NT2/D1 (cell line): Measurements from ENCODE around the gene GABRB3.

Experiments used
- DNase-seq: peaks from one replicate; pipeline ENCODE4 v3.0.0-alpha.2; 2011; ENCODE audit warnings: low read depth, low spot score
- H3K27me3 ChIP-seq: 2 replicates; pipeline ENCODE4 v1.6.0; 2011; ENCODE audit warnings: mild to moderate bottlenecking; ENCODE audit not compliant: insufficient read length, insufficient read depth
- H3K36me3 ChIP-seq: 2 replicates; pipeline ENCODE4 v1.6.1; 2011; ENCODE audit warnings: mild to moderate bottlenecking, low read length, mixed read lengths; ENCODE audit not compliant: insufficient read depth, insufficient read length
- H3K4me1 ChIP-seq: 2 replicates; pipeline ENCODE4 v1.5.1; 2011; ENCODE audit not compliant: insufficient read depth, insufficient read length
- H3K4me3 ChIP-seq: 2 replicates; pipeline ENCODE4 v1.5.1; 2011; ENCODE audit warnings: low read depth; ENCODE audit not compliant: insufficient read length
- H3K9ac ChIP-seq: 2 replicates; pipeline ENCODE4 v1.6.0; 2011; ENCODE audit warnings: low read depth; ENCODE audit not compliant: insufficient read length
- H3K9me3 ChIP-seq: 2 replicates; pipeline ENCODE4 v1.5.1; 2011; ENCODE audit warnings: mild to moderate bottlenecking, low read length; ENCODE audit not compliant: insufficient read depth
- SUZ12 ChIP-seq: IDR thresholded peaks from 2 replicates; pipeline ENCODE4 v1.6.1; 2011; ENCODE audit not compliant: insufficient read length, insufficient read depth; ENCODE audit errors: extremely low read depth
- YY1 ChIP-seq: IDR thresholded peaks from 2 replicates; pipeline ENCODE4 v1.6.1; 2011; ENCODE audit not compliant: insufficient read length, insufficient read depth
- ZNF274 ChIP-seq: IDR thresholded peaks from 2 replicates; pipeline ENCODE4 v1.6.1; 2011; ENCODE audit warnings: mild to moderate bottlenecking, low read depth, low read length

The GABRB3 gene

DNA sequence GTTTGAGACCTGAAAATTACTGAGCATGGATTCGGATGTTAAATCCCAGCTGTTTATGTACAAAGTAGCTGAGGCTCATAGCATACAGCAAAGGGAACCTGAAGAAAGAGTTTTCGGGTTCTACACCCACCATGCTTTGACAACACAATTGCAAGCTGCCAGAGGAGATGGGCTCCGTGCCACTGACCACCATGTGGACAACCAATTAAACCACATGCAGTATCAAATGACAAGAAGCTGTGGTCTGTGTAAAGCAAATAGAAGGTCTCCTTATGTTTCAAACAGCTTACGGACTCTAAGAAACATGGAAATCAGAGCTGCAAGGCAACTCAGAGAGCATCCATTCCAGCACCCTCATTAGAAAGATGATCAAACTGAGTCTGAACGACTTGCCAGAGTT, 12.9 kb downstream of the GABRB3 start:
- TF ChIP-seq SUZ12 (no peak), YY1 (no peak), ZNF274 (no peak)
- H3K27me3 ChIP-seq = no peaks in the 10 kb centered on the region
- H3K4me1 ChIP-seq = peaks cover 3% of the 10 kb centered on the region

DNA sequence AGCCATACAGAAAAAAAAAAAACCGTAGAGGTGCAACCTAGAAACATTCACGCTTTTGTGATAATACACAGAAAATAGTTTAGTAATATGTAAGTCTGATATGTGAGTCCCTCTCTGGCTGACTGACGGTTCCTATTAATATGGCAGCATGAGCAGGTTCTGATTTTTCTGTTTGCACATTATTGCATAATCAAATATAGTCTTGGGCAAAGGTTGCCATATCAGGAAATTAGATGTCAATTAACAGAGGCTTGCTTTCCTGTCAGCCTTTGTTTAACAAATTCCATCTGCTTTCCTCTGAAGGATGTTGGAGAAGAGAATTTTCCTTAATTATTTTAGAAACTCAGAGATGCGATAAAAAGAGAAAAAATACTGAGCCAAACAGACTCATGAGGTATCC, 14.8 kb downstream of the GABRB3 start:
- no peak for TF ChIP-seq ZNF274
- TF ChIP-seq YY1 = no peak
- Histone ChIP-seq H3K4me1 (peaks cover 3% of the 10 kb centered on the region), H3K4me3 (no peak overlapping the region), H3K9me3 (no peaks in the 10 kb centered on the region), H3K27me3 (no peaks in the 10 kb centered on the region), H3K9ac (no peak overlapping the region), H3K36me3 (peaks cover 15% of the 10 kb centered on the region)
- DNase-seq = no peak

More for the DNA sequence above, 12.9 kb downstream of the GABRB3 start:
- no peaks in the 10 kb centered on the region for H3K9me3 ChIP-seq
- no peak overlapping the region for H3K9ac ChIP-seq
- H3K4me3 ChIP-seq = no peak overlapping the region
- no peaks in the 10 kb centered on the region for H3K36me3 ChIP-seq
- DNase-seq = no peak

DNA sequence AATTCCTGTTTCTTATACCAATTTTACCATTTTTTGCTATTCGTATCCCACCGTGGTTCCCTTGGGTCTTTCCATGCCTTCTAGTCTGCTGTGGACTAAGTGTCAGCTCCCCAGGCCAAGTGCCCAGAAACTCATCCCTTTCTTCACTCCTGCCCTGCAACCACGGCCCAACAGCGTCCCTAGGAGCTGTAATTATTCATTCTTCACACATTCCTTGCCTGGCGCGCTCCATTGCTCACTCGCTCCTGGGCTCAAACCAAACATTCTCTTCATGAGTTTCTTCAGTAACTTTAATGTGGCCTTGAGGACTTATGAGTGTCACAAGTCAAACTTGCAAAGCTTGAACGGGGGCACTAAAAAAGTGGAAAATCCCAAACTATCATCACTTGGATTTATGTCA, 15.7 kb downstream of the GABRB3 start:
- Histone ChIP-seq H3K4me3 (no peak overlapping the region), H3K27me3 (no peaks in the 10 kb centered on the region), H3K9ac (no peak overlapping the region), H3K36me3 (peaks cover 20% of the 10 kb centered on the region), H3K4me1 (peaks cover 3% of the 10 kb centered on the region), H3K9me3 (no peaks in the 10 kb centered on the region)
- DNase-seq = no peak
- TF ChIP-seq YY1 (no peak), ZNF274 (no peak), SUZ12 (no peak)

DNA sequence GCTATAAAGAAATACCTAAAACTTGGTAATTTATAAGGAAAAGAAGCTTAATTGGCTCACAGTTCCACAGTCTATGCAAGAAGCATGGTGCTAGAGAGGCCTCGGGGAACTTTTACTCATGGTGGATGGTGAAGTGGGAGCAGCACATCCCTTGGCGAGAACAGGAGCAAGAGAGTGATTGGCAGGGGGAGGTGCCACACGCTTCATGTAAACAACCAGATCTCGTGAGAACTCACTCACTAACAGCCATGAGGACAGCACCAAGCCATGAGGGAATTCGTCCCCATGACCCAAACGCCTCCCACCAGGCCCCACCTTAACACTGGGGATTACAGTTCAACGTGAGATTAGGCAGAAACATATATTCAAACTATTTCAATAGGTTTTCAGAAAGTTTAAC, 28.0 kb downstream of the GABRB3 start:
- Histone ChIP-seq H3K4me3 (no peak overlapping the region), H3K9me3 (no peaks in the 10 kb centered on the region; the same call in 1 of the 2 replicates), H3K36me3 (peaks cover 12% of the 10 kb centered on the region), H3K9ac (no peak overlapping the region), H3K27me3 (no peaks in the 10 kb centered on the region), H3K4me1 (no peaks in the 10 kb centered on the region)
- TF ChIP-seq YY1 (no peak), SUZ12 (no peak), ZNF274 (no peak)
- DNase-seq = no peak

DNA sequence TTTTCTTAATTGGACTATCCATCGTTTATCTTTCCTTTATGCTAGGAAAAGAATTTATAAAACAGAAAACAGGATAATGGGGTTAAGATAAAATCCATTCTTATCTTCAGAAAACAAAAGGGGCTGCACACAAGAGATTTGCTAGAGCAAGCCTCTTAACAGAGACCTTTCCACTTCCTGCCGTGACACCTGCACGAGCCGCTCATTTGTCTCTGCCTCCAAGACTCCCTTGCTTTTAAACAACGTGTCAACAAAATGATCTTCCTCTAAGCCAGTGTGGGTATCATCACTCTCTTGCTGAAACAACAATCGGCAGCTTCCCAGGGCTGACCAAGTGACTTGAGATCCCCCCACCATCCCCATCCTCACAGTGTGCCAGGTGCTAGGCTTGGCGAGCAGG, 33.1 kb downstream of the GABRB3 start:
- no peaks in the 10 kb centered on the region for H3K27me3 ChIP-seq
- H3K9ac ChIP-seq = no peak overlapping the region
- DNase-seq = no peak
- peaks cover 7% of the 10 kb centered on the region; the same call in 1 of the 2 replicates for H3K9me3 ChIP-seq
- no peak overlapping the region for H3K4me3 ChIP-seq
- H3K4me1 ChIP-seq = peaks cover 3% of the 10 kb centered on the region
- peaks cover 9% of the 10 kb centered on the region for H3K36me3 ChIP-seq
- TF ChIP-seq YY1 (no peak), ZNF274 (no peak), SUZ12 (no peak)

DNA sequence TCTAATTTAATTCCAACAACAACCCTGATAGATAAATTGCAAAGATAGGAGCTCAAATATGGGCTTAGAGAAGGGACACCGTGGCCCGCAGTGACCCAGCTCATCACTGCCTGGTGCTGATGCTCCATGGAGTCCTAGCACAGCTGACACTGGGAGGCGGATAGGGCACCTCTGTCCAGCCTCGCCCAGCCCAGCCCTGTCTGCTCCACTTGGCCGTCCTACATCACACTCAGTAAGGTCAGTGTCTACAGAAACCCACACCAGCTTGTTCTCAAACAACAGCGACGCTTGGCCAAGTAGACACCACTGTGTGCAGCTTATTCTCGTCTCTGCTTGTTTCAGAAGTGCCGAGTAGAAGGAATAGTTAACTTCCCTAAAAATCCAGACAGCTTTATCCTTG, 33.9 kb downstream of the GABRB3 start:
- no peaks in the 10 kb centered on the region for H3K27me3 ChIP-seq
- DNase-seq = no peak
- H3K9me3 ChIP-seq = peaks cover 10% of the 10 kb centered on the region; the same call in 1 of the 2 replicates
- H3K4me3 ChIP-seq = no peak overlapping the region
- no peak overlapping the region for H3K9ac ChIP-seq
- peaks cover 3% of the 10 kb centered on the region for H3K4me1 ChIP-seq
- H3K36me3 ChIP-seq = peaks cover 9% of the 10 kb centered on the region
- TF ChIP-seq ZNF274 (no peak), YY1 (no peak), SUZ12 (no peak)

DNA sequence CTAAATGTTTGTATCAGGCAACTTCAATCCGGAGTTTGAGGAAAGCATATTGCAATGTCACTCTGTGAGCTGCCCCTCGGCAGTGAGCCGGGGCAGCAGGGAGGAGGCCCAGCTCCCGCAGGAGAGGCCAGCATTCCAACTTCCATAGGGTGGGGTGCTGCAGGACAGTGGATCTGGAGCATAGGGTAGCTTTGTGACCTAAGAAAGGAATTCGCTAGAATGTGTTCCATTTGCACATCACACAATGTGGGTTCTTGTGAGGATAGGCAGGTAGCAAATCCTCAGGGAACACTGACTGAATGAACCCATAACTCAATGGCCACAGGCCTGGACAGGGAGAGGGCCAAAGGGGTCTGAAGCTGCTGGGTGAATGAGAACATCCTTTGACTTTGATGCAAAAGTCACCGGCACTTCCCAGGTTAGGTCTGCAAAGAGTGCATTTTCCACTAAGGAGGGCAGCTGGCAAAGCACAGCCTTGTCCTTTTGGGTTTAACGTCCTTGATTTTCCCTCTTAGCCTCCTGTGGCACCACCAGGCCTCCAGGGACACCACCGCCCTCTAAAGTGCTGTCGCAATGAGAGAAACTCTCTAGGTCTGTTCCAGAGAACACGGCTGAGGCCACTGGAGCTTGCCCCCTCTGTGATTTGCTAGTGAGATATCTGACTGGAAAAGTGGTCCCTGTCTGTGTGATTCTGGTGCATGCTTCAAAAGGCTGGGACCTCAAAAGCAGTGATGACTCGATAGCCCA, 36.2 kb downstream of the GABRB3 start:
- DNase-seq = no peak
- TF ChIP-seq ZNF274 (no peak), SUZ12 (no peak), YY1 (no peak)
- H3K4me3 ChIP-seq = no peak overlapping the region
- no peak overlapping the region for H3K9ac ChIP-seq
- peaks cover 3% of the 10 kb centered on the region for H3K4me1 ChIP-seq
- no peaks in the 10 kb centered on the region for H3K27me3 ChIP-seq
- H3K9me3 ChIP-seq = peaks cover 21% of the 10 kb centered on the region
- peaks cover 9% of the 10 kb centered on the region for H3K36me3 ChIP-seq

DNA sequence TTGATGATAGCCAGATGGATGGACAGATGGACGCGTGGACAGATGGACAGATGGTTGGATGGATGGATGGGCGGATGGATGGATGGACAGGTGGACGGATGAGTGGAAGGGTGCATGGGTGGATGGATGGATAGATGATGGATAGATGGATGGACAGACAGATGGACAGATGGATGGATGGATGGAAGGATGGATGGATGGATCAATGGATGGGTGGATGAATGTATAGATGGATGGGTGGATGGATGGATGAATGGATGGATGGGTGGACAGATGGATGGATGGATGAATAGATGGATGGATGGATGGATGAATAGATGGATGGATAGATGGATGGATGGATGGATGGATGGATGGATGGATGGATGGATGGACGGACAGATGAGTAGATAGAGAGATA, 40.9 kb downstream of the GABRB3 start:
- no peak for TF ChIP-seq SUZ12
- TF ChIP-seq YY1 = no peak
- no peak for TF ChIP-seq ZNF274

More for the DNA sequence above, 40.9 kb downstream of the GABRB3 start:
- Histone ChIP-seq H3K4me1 (peaks cover 1% of the 10 kb centered on the region), H3K9ac (no peak overlapping the region), H3K27me3 (no peaks in the 10 kb centered on the region), H3K4me3 (no peak overlapping the region), H3K9me3 (peaks cover 21% of the 10 kb centered on the region), H3K36me3 (no peaks in the 10 kb centered on the region)
- no peak for DNase-seq
